Measurements from ENCODE around the gene IGFL4.

The IGFL4 gene

GRCh38 chr19:46023311-46023779 is 17.5 kb downstream of the IGFL4 start:
- H3K36me3 ChIP-seq: no peaks in the 10 kb centered on the region
- no peaks in the 10 kb centered on the region for H3K27me3 ChIP-seq (ENCODE audit: insufficient read depth, low read depth, severe bottlenecking)
- H3K9me3 ChIP-seq (ENCODE audit: severe bottlenecking): peaks cover 3% of the 10 kb centered on the region
- H3K27ac ChIP-seq: no peak overlapping the region
- DNase-seq: no peak
- no peak for TF ChIP-seq CTCF (IDR thresholded peaks at IDR 0.05; ENCODE audit: low read depth, low read length)
- no peak overlapping the region for H3K4me3 ChIP-seq (ENCODE audit: low read depth, low read length)

- TF ChIP-seq CTCF (IDR thresholded peaks at IDR 0.05; ENCODE audit: low read depth, low read length): no peak
- no peak within 1 kb of the TSS for H3K4me3 ChIP-seq (ENCODE audit: low read depth, low read length)
- no peak within 1 kb of the TSS for H3K27ac ChIP-seq
- no peak for DNase-seq
- peaks cover 3% of the 10 kb centered on the region for H3K9me3 ChIP-seq (ENCODE audit: severe bottlenecking)
- no peaks in the 10 kb centered on the region for H3K27me3 ChIP-seq (ENCODE audit: insufficient read depth, low read depth, severe bottlenecking)
- H3K36me3 ChIP-seq: no peaks in the 10 kb centered on the region
Measured at GRCh38 chr19:46022431-46023310, 18.1 kb downstream of the IGFL4 start, which contains the start of gene PGLYRP1. Gene PGLYRP1, minus strand, starts transcription at chr19:46023053. Its CDS starts 32 bp downstream, at chr19:46023021.

- TF ChIP-seq CTCF (IDR thresholded peaks at IDR 0.05; ENCODE audit: low read depth, low read length): no peak
- DNase-seq: no peak
- peaks cover 3% of the 10 kb centered on the region for H3K9me3 ChIP-seq (ENCODE audit: severe bottlenecking)
- no peaks in the 10 kb centered on the region for H3K36me3 ChIP-seq
- H3K27me3 ChIP-seq (ENCODE audit: insufficient read depth, low read depth, severe bottlenecking): no peaks in the 10 kb centered on the region
- no peak overlapping the region for H3K27ac ChIP-seq
- H3K4me3 ChIP-seq (ENCODE audit: low read depth, low read length): no peak overlapping the region
Measured at GRCh38 chr19:46022061-46022430, 18.8 kb downstream of the IGFL4 start.

- peak; percentile 37 for DNase-seq
- Histone ChIP-seq H3K9me3 (ENCODE audit: severe bottlenecking) (peaks cover 3% of the 10 kb centered on the region), H3K36me3 (no peaks in the 10 kb centered on the region), H3K4me3 (ENCODE audit: low read depth, low read length) (no peak overlapping the region), H3K27me3 (ENCODE audit: insufficient read depth, low read depth, severe bottlenecking) (no peaks in the 10 kb centered on the region), H3K27ac (no peak overlapping the region)
- 0 out of 2 replicates have a peak, but pooled peaks have one; percentile 28 for TF ChIP-seq CTCF (IDR thresholded peaks at IDR 0.05; ENCODE audit: low read depth, low read length)
Measured at GRCh38 chr19:46021531-46022041, 19.2 kb downstream of the IGFL4 start.

GRCh38 chr19:46020819-46021125 is 20.0 kb downstream of the IGFL4 start:
- Histone ChIP-seq H3K27ac (no peak overlapping the region), H3K9me3 (ENCODE audit: severe bottlenecking) (peaks cover 1% of the 10 kb centered on the region), H3K27me3 (ENCODE audit: insufficient read depth, low read depth, severe bottlenecking) (no peaks in the 10 kb centered on the region), H3K4me3 (ENCODE audit: low read depth, low read length) (no peak overlapping the region), H3K36me3 (no peaks in the 10 kb centered on the region)
- no peak for DNase-seq
- TF ChIP-seq CTCF (IDR thresholded peaks at IDR 0.05; ENCODE audit: low read depth, low read length): no peak
